ENCODE data around the gene SETD1B. TPM values are rescaled to one million over a fixed set of nuclear protein-coding genes. Genes with fewer than 3 reads are reported as not detected.

The SETD1B gene
- total and polyA plus RNA-seq, 4 experiments from 2014 or later: 0.13 to 69.3 (median 35.2) TPM

DNA sequence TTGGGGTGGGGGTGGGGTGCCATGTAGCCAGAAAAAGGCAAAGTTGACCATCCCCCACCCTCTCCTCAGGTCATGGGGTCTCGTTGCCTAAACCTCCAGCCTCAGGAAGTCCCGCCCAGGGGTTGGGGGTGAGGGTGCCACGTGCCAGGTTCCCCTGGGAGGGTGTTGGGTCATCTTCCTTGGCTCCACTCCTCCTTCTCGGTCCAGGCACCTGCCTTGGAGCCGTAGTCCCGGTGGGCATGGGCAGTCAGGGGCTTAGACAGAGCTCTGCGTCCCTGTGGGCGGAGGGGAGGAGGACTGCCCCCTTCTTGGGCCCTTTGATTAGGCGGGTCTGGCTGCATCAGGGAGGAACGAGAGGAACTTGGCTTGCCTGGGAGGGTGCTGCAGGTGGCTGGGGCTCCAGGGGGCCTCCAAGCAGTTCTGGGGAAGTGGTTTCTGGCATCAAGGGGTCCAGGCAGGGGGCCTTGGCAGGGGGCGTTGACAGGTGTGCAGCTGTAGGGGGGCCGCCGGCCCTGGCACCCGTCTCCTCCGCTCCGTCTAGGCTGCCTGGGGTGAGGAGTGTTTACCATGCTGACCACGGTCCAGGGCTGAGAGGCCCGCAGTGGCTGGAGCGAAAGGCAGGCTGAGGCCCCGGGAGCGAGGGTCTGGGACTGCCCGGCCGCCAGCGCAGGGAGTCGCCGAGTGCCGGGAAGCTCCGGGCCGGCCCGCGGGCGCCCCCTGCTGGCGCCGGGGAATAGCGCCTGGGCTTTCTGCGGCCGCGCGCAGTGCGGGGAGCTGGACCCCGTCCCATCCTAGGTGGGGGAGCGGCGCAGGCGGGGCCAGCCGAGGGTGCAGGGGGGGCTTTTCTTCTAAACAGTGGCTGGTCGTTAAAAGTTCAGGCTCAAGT is 7.9 kb downstream of the SETD1B start:
- no peaks in the 10 kb centered on the region for H3K9me3 ChIP-seq (ENCODE audit: control insufficient read depth in 1 of 2, low read length in 2 of 2)
- Mint-ChIP-seq H3K36me3 (peaks cover 31 to 60% of the 10 kb centered on the region in 2 donors), H3K4me1 (peaks cover 26 to 67% (median 49%) of the 10 kb centered on the region in 4 donors), H3K27me3 (no peaks in the 10 kb centered on the region), H3K4me3 (peak overlapping the region; percentile 80 to 90 (median 86)), H3K9me3 (peaks cover 0 to 3% (median 0%) of the 10 kb centered on the region in 8 donors), H3K27ac (peak overlapping the region in 6 of 7 donors; percentile 42 to 93 (median 80))
- peak; percentile 61 to 81 (median 74) for DNase-seq
- intact Hi-C loops (cut with micrococcal nuclease): loop anchor here (1.0 to 2.0 kb wide), 5 partner anchors 8 to 115 kb away; partner anchors contain the start of gene PSMD9
- H3K4me1 ChIP-seq (ENCODE audit: insufficient read depth, low read length): peaks cover 61% of the 10 kb centered on the region
- peak overlapping the region; percentile 42 to 63 for H3K4me3 ChIP-seq (ENCODE audit: low read length in 2 of 2)
- H3K27me3 ChIP-seq (ENCODE audit: insufficient read depth, low read length): no peaks in the 10 kb centered on the region
- CTCF ChIA-PET (ENCODE audit: partially characterized antibody): interaction anchor here (0.7 to 16.7 kb wide), 24 partner anchors 9 to 472 kb away, joined by 3 to 918 read pairs (median 4); partner anchors contain the start of genes MLXIP, RHOF and TMEM120B
- peaks cover 57% of the 10 kb centered on the region for H3K36me3 ChIP-seq (ENCODE audit: insufficient read depth, low read length)
- POLR2A ChIA-PET (ENCODE audit: partially characterized antibody): interaction anchor here (0.6 to 44.6 kb wide), 8 partner anchors 13 to 99 kb away, joined by 4 to 2727 read pairs (median 6); partner anchors contain the start of genes PSMD9, RHOF, SETD1B and TMEM120B
- H3K27ac ChIP-seq (ENCODE audit: low read depth, low read length): peak overlapping the region; percentile 50

DNA sequence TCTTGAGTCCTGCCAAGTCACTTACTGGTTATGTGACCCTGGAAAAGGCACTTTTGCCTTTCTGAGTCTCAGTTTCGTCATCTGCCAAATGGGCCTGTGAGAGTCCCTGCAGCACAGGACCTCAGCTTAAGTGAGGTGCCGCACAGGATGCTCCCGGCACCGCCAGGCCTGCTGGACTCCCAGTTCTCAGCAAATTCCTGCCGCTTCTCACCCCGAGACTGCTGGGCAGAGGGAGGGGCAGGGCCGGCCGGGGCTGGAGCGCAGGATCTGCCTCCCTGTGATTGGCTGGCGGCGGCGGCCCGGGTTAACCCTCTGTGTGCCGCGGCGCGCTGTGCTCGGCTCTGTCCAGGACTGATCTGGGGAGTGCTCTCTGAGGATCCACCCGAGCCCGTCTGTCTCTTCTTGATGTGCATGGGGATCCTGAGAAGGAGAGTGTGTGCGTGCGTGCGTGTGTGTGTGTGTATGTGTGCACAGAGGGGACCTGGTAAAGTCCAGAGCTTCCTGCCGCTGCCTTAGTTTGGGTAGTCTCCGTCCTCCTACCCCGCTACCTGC is 8.6 kb downstream of the SETD1B start:
- Histone ChIP-seq H3K9me3 (ENCODE audit: control insufficient read depth in 1 of 2, low read length in 2 of 2) (no peaks in the 10 kb centered on the region), H3K4me1 (ENCODE audit: insufficient read depth, low read length) (peaks cover 54% of the 10 kb centered on the region), H3K4me3 (ENCODE audit: low read length in 2 of 2) (peak overlapping the region; percentile 36 to 63), H3K27me3 (ENCODE audit: insufficient read depth, low read length) (no peaks in the 10 kb centered on the region), H3K36me3 (ENCODE audit: insufficient read depth, low read length) (peaks cover 64% of the 10 kb centered on the region), H3K27ac (ENCODE audit: low read depth, low read length) (peak overlapping the region; percentile 50)
- Mint-ChIP-seq H3K4me1 (peaks cover 23 to 60% (median 44%) of the 10 kb centered on the region in 4 donors), H3K27ac (peak overlapping the region in 6 of 7 donors; percentile 64 to 83 (median 78)), H3K36me3 (peaks cover 33 to 59% of the 10 kb centered on the region in 2 donors), H3K4me3 (peak overlapping the region; percentile 80 to 90 (median 86)), H3K27me3 (no peaks in the 10 kb centered on the region), H3K9me3 (peaks cover 0 to 3% (median 0%) of the 10 kb centered on the region in 8 donors)
- DNase-seq: peak in 1 of 5 donors; percentile 46
- ChIA-PET CTCF (ENCODE audit: partially characterized antibody) (interaction anchor here (0.7 to 16.7 kb wide), 21 partner anchors 9 to 473 kb away, joined by 3 to 918 read pairs (median 4); partner anchors contain the start of genes MLXIP, RHOF and TMEM120B), POLR2A (ENCODE audit: partially characterized antibody) (interaction anchor here (0.6 to 44.6 kb wide), 6 partner anchors 15 to 100 kb away, joined by 4 to 2727 read pairs (median 6); partner anchors contain the start of genes PSMD9, RHOF, SETD1B and TMEM120B)
- intact Hi-C loops (cut with micrococcal nuclease): loop anchor here (1.0 to 2.0 kb wide), 4 partner anchors 17 to 116 kb away; partner anchors contain the start of gene PSMD9

GRCh38 chr12:121812921-121813896 is 9.4 kb downstream of the SETD1B start:
- Histone ChIP-seq H3K36me3 (ENCODE audit: insufficient read depth, low read length) (peaks cover 67% of the 10 kb centered on the region), H3K27ac (ENCODE audit: low read depth, low read length) (no peak overlapping the region), H3K27me3 (ENCODE audit: insufficient read depth, low read length) (no peaks in the 10 kb centered on the region), H3K9me3 (ENCODE audit: control insufficient read depth in 1 of 2, low read length in 2 of 2) (no peaks in the 10 kb centered on the region), H3K4me3 (ENCODE audit: low read length in 2 of 2) (peak overlapping the region in 1 of 2 donors; percentile 63), H3K4me1 (ENCODE audit: insufficient read depth, low read length) (peaks cover 46% of the 10 kb centered on the region)
- POLR2A ChIA-PET (ENCODE audit: partially characterized antibody): interaction anchor here (1.2 to 44.6 kb wide), 2 partner anchors 22 to 101 kb away, joined by 5 to 2727 read pairs; partner anchors contain the start of genes RHOF, SETD1B and TMEM120B
- Mint-ChIP-seq H3K27me3 (no peaks in the 10 kb centered on the region), H3K4me3 (peak overlapping the region; percentile 80 to 90 (median 86)), H3K36me3 (peaks cover 38 to 62% of the 10 kb centered on the region in 2 donors), H3K27ac (peak overlapping the region; percentile 70 to 87 (median 81)), H3K4me1 (peaks cover 22 to 53% (median 39%) of the 10 kb centered on the region in 4 donors), H3K9me3 (peaks cover 0 to 3% (median 0%) of the 10 kb centered on the region in 8 donors)
- CTCF ChIA-PET (ENCODE audit: partially characterized antibody): interaction anchor here (0.9 to 16.7 kb wide), 8 partner anchors 13 to 103 kb away, joined by 3 to 918 read pairs (median 12); partner anchors contain the start of genes PSMD9 and RHOF
- peak in 1 of 5 donors; percentile 37 for DNase-seq
- intact Hi-C loops (cut with micrococcal nuclease): loop anchor here (1.0 to 2.0 kb wide), 4 partner anchors 18 to 116 kb away; partner anchors contain the start of gene PSMD9

DNA sequence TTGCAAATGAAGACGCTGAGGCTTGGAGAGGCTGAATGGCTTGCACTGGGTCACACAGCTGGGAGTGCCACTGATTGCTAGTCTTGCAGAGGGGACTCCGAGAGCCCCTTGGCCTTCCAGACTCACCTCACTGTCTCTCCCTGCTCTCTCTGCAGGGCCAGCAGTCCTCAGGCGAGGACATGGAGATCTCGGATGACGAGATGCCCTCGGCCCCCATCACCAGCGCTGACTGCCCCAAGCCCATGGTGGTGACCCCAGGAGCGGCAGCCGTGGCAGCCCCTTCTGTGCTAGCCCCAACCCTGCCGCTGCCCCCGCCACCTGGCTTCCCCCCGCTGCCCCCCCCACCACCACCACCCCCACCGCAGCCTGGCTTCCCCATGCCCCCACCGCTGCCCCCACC is 10.1 kb downstream of the SETD1B start:
- DNase-seq: peak in 1 of 5 donors; percentile 22
- H3K4me3 Mint-ChIP-seq: peak overlapping the region in 1 of 8 donors; percentile 90
- H3K27me3 ChIP-seq (ENCODE audit: insufficient read depth, low read length): no peaks in the 10 kb centered on the region
- peaks cover 43% of the 10 kb centered on the region for H3K4me1 ChIP-seq (ENCODE audit: insufficient read depth, low read length)
- intact Hi-C loops (cut with micrococcal nuclease): loop anchor here (2.0 kb wide), 2 partner anchors 75 to 117 kb away; partner anchors contain the start of gene PSMD9
- CTCF ChIA-PET (ENCODE audit: partially characterized antibody): interaction anchor here (1.0 to 16.7 kb wide), 2 partner anchors 18 to 74 kb away, joined by 3 to 918 read pairs; partner anchors contain the start of genes PSMD9 and RHOF
- H3K9me3 Mint-ChIP-seq: peaks cover 0 to 3% (median 0%) of the 10 kb centered on the region in 8 donors
- peaks cover 38 to 59% of the 10 kb centered on the region in 2 donors for H3K36me3 Mint-ChIP-seq
- H3K4me1 Mint-ChIP-seq: peaks cover 22 to 46% (median 35%) of the 10 kb centered on the region in 4 donors
- no peaks in the 10 kb centered on the region for H3K27me3 Mint-ChIP-seq
- POLR2A ChIA-PET (ENCODE audit: partially characterized antibody): interaction anchor here (44.6 kb wide), 1 partner anchor 23 kb away, joined by 2727 read pairs; the partner anchor contains the start of genes RHOF and SETD1B
- H3K27ac Mint-ChIP-seq: peak overlapping the region in 3 of 7 donors; percentile 13 to 76 (median 29)
- H3K9me3 ChIP-seq (ENCODE audit: control insufficient read depth in 1 of 2, low read length in 2 of 2): no peaks in the 10 kb centered on the region
- no peak overlapping the region for H3K27ac ChIP-seq (ENCODE audit: low read depth, low read length)
- H3K4me3 ChIP-seq (ENCODE audit: low read length in 2 of 2): no peak overlapping the region
- peaks cover 64% of the 10 kb centered on the region for H3K36me3 ChIP-seq (ENCODE audit: insufficient read depth, low read length)

- peaks cover 36 to 57% of the 10 kb centered on the region in 2 donors for H3K36me3 Mint-ChIP-seq
- intact Hi-C loops (cut with micrococcal nuclease): no loop called here
Observed at GRCh38 chr12:121814429-121815119, 10.8 kb downstream of the SETD1B start.

More at GRCh38 chr12:121814429-121815119, 10.8 kb downstream of the SETD1B start:
- H3K4me1 ChIP-seq (ENCODE audit: insufficient read depth, low read length): peaks cover 36% of the 10 kb centered on the region
- H3K36me3 ChIP-seq (ENCODE audit: insufficient read depth, low read length): peaks cover 64% of the 10 kb centered on the region
- Mint-ChIP-seq H3K4me1 (peaks cover 21 to 40% (median 30%) of the 10 kb centered on the region in 4 donors), H3K27ac (no peak overlapping the region), H3K27me3 (no peaks in the 10 kb centered on the region), H3K9me3 (peaks cover 0 to 3% (median 0%) of the 10 kb centered on the region in 8 donors), H3K4me3 (no peak overlapping the region)
- ChIA-PET POLR2A (ENCODE audit: partially characterized antibody) (interaction anchor here (44.6 kb wide), 1 partner anchor 24 kb away, joined by 2727 read pairs; the partner anchor contains the start of genes RHOF and SETD1B), CTCF (ENCODE audit: partially characterized antibody) (interaction anchor here (16.7 kb wide), 1 partner anchor 18 kb away, joined by 918 read pairs; the partner anchor contains the start of gene RHOF)
- DNase-seq: peak in 1 of 5 donors; percentile 3
- no peaks in the 10 kb centered on the region for H3K9me3 ChIP-seq (ENCODE audit: control insufficient read depth in 1 of 2, low read length in 2 of 2)
- H3K27me3 ChIP-seq (ENCODE audit: insufficient read depth, low read length): no peaks in the 10 kb centered on the region
- H3K27ac ChIP-seq (ENCODE audit: low read depth, low read length): no peak overlapping the region
- H3K4me3 ChIP-seq (ENCODE audit: low read length in 2 of 2): no peak overlapping the region
